Adrenal gland (tissue), 5 donors: ENCODE data around the gene ZNF232.
"Not testable (repeated sequence)": the region's sequence is repeated elsewhere in the genome, so short reads cannot be mapped to it uniquely, and the experiment has no call there.

Source experiments
- POLR2A ChIP-seq, 2 donors: fragments of 450-650 bp; IDR thresholded peaks; one replicate each; pipeline ENCODE4 v1.6.1; 2017; ENCODE audit warnings: antibody characterized with exemption in 2 of 2, mild to moderate bottlenecking in 2 of 2, moderate library complexity in 1 of 2
- TF ChIP-seq, protein P1 (sequence below), 6 experiments: fragments of 450-650 bp in 4 of 6; fragments of 200-600 bp in 2 of 6; sonication (generic) in 1 of 6; IDR thresholded peaks; 1 replicate in 5 of 6; 2 replicates in 1 of 6; pipeline versions ENCODE4 v1.5.1 to v1.8.0; 2016 to 2021; ENCODE audit warnings: antibody characterized with exemption in 6 of 6, mild to moderate bottlenecking in 2 of 6, moderate library complexity in 1 of 6
- donor health status: DM: no; HTN: no; CAD: no.

- TF ChIP-seq POLR2A (IDR thresholded peaks at IDR 0.05): not testable (repeated sequence)
- TF ChIP-seq, protein P1, sequence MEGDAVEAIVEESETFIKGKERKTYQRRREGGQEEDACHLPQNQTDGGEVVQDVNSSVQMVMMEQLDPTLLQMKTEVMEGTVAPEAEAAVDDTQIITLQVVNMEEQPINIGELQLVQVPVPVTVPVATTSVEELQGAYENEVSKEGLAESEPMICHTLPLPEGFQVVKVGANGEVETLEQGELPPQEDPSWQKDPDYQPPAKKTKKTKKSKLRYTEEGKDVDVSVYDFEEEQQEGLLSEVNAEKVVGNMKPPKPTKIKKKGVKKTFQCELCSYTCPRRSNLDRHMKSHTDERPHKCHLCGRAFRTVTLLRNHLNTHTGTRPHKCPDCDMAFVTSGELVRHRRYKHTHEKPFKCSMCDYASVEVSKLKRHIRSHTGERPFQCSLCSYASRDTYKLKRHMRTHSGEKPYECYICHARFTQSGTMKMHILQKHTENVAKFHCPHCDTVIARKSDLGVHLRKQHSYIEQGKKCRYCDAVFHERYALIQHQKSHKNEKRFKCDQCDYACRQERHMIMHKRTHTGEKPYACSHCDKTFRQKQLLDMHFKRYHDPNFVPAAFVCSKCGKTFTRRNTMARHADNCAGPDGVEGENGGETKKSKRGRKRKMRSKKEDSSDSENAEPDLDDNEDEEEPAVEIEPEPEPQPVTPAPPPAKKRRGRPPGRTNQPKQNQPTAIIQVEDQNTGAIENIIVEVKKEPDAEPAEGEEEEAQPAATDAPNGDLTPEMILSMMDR (IDR thresholded peaks at IDR 0.05): not testable (repeated sequence)
These were observed 23.5 kb upstream of the ZNF232 start for GRCh38 chr17:5135131-5135712.
